IPS-NIHi7 (cell line): ENCODE data around the gene SLC25A38.

Experiments
- DNase-seq: peaks from one replicate; pipeline ENCODE4 v3.0.0; 2012; ENCODE audit warnings: mixed read lengths; ENCODE audit errors: extremely low spot score

The SLC25A38 gene

GRCh38 chr3:39433642-39434041, 50.5 kb downstream of the SLC25A38 start:
- DNase-seq: no peak

DNA sequence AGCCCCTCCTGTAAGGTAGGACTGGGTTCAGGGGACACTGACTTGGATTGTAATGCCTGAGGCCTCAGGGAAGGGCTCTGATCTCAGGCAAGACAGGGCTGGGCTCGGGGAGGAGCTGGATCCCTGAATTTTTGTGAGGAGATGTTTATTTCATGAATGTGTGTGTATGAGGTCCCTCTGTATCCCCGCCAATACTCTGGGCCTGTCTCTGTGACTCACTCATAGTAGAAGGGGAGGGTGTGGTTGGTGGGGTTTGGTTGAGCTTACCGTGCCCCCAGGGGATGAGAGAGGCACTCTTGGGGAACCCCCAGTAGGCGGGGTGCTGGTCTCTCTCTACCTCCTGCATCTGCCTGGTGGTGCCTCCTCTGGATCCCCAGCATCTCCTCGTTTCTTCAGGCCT, 51.4 kb downstream of the SLC25A38 start:
- DNase-seq: no peak

DNA sequence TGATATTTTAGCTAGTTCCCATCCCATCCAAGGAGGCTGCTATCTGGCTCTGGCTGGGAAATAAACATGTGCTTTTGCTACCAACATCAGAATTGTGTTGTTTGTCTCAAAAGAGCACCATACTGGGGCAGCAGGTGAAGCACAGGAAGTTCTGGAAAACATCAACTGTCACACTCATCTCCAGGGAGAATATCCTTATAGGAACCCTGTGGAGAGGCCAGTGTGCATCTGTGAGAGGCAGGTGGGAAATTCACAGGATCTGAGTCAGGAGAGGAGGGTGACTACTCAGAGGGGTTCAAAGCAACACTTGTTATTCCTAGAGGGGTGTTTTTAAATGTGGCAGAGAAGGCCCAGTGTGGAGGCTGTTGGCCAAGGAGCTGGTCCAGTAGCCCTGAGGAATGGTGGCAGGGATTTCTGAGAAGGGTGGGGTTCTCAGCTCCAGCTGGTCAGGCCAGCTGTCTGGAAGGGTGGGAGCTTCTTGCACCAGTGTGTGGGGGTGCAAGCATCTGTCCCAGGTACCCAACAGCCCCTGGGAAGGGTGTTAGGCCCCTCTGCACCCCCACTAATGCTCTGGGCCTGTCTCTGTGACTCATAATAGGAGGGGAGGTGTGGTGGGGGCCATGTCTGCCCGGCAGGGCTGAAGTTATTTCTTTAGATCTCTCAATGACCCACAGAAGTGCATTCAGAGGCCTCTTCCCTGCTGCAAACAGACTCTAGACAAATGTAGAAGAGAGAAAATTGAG, 52.0 kb downstream of the SLC25A38 start:
- DNase-seq: no peak

GRCh38 chr3:39438880-39439279, 55.7 kb downstream of the SLC25A38 start:
- DNase-seq: no peak

GRCh38 chr3:39440316-39440715, 57.1 kb downstream of the SLC25A38 start:
- no peak for DNase-seq

GRCh38 chr3:39443530-39443929, 60.4 kb downstream of the SLC25A38 start:
- peak; percentile 61 for DNase-seq

- DNase-seq: no peak
Measured at GRCh38 chr3:39445927-39446326, 62.8 kb downstream of the SLC25A38 start.

GRCh38 chr3:39446444-39446843, 63.3 kb downstream of the SLC25A38 start:
- DNase-seq: no peak
